Vagina (tissue), 2 donors: Measurements from ENCODE around the gene PDE3B. TPM values are rescaled to one million over a fixed set of nuclear protein-coding genes. Genes with fewer than 3 reads are reported as not detected.

Experiments
- DNase-seq, 2 donors: peaks; one replicate each; pipeline ENCODE4 v3.0.0-alpha.2; 2017; ENCODE audit errors: extremely low spot score in 2 of 2
- H3K27ac ChIP-seq: fragments of 200-600 bp; sonication (generic); one replicate; pipeline ENCODE4 v1.5.1; 2019
- H3K27me3 ChIP-seq: fragments of 200-600 bp; sonication (generic); one replicate; pipeline ENCODE4 v1.5.1; 2019
- H3K36me3 ChIP-seq, 2 donors: fragments of 200-600 bp; sonication (generic); one replicate each; pipeline ENCODE4 v1.5.1; 2017 to 2019
- H3K4me1 ChIP-seq: fragments of 200-600 bp; sonication (generic); one replicate; pipeline ENCODE4 v1.5.1; 2019
- H3K4me3 ChIP-seq, 2 donors: fragments of 200-600 bp; sonication (generic); 1 replicate in 1 of 2; 2 replicates in 1 of 2; pipeline ENCODE4 v1.5.1; 2016 to 2019
- H3K9me3 ChIP-seq: fragments of 200-600 bp; sonication (generic); one replicate; pipeline ENCODE4 v1.5.1; 2019
- CTCF ChIP-seq, 3 experiments: fragments of 450-650 bp in 2 of 3; fragments of 200-600 bp in 1 of 3; sonication (generic) in 1 of 3; IDR thresholded peaks; one replicate each; pipeline ENCODE4 v1.5.1; 2017 to 2019; ENCODE audit warnings: antibody characterized with exemption in 3 of 3, mild to moderate bottlenecking in 2 of 3, moderate library complexity in 2 of 3
- POLR2A ChIP-seq, 2 donors: fragments of 450-650 bp; IDR thresholded peaks; one replicate each; pipeline ENCODE4 v1.6.1; 2017; ENCODE audit warnings: antibody characterized with exemption in 2 of 2, mild to moderate bottlenecking in 2 of 2, moderate library complexity in 2 of 2
- POLR2AphosphoS5 ChIP-seq, 2 donors: sonication (generic); formaldehyde crosslinking; IDR thresholded peaks; one replicate each; pipeline ENCODE4 v1.9.0; 2017; ENCODE audit warnings: antibody characterized with exemption in 2 of 2, mild to moderate bottlenecking in 2 of 2, low read depth in 1 of 2; ENCODE audit not compliant: insufficient read depth in 1 of 2
- intact Hi-C: fragments of 100-400 bp; cut with DNase I; formaldehyde crosslinking; loops from one replicate; pipeline ENCODE4 v1.15.1; 2023
- total RNA-seq: library from RNA; depleted of rRNA; stranded (reverse); fragments of >200 nt; gene quantifications from one replicate; pipeline ENCODE4 v1.2.3, GENCODE V29; 2016

PDE3B gene
- total RNA-seq, 1 donor from 2014 or later = 10.1 TPM

DNA sequence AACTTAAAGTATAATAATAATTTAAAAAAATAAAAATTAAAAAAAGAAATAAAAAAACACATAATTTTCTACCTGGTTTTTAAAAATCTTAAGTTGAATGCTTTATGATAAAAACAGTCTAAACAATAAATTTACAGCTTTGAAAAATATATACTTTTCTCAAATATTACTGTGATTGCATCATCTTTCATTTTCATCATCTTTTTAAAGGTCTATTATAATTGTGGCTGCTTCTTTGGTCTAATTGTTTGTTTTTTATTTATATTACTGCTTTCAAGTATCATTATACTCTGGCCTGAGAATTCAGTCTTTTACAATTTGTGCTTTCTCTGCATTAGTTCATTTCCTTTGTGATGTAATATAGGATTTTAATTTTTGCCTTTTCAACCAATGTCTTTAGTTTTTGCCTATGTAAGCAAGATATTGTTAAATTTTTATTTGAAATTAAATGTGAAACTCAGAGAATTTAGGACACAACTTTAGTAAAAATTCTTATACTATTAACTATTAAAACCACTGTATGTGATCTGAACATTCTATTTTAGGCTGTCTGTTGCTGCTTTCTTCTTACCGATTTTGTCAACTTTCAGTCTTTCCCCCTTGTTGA is 241.2 kb downstream of the PDE3B start:
- H3K27ac ChIP-seq = no peak overlapping the region
- intact Hi-C loops = no loop called here

GRCh38 chr11:14886513-14886912 is 242.9 kb downstream of the PDE3B start:
- Histone ChIP-seq H3K4me3 (no peak overlapping the region), H3K9me3 (no peaks in the 10 kb centered on the region), H3K36me3 (no peaks in the 10 kb centered on the region), H3K4me1 (peaks cover 22% of the 10 kb centered on the region), H3K27me3 (no peaks in the 10 kb centered on the region), H3K27ac (no peak overlapping the region)
- TF ChIP-seq POLR2A (IDR thresholded peaks at IDR 0.05) = no peak
- no peak for TF ChIP-seq CTCF (IDR thresholded peaks at IDR 0.05)
- no peak for TF ChIP-seq POLR2AphosphoS5 (IDR thresholded peaks at IDR 0.05; ENCODE audit: insufficient read depth in 1 of 2, low read depth in 1 of 2)
- intact Hi-C loops = no loop called here
- no peak for DNase-seq

More for the DNA sequence above, 241.2 kb downstream of the PDE3B start:
- H3K27me3 ChIP-seq = no peaks in the 10 kb centered on the region
- H3K9me3 ChIP-seq = no peaks in the 10 kb centered on the region
- H3K36me3 ChIP-seq = no peaks in the 10 kb centered on the region
- no peak for DNase-seq
- no peak overlapping the region for H3K4me3 ChIP-seq
- H3K4me1 ChIP-seq = peaks cover 8% of the 10 kb centered on the region
- TF ChIP-seq CTCF (IDR thresholded peaks at IDR 0.05) = no peak

GRCh38 chr11:14891143-14892035 is 247.8 kb downstream of the PDE3B start:
- H3K27ac ChIP-seq = peak overlapping the region; percentile 93
- intact Hi-C loops = loop anchor here (10.0 kb wide), 1 partner anchor 367 kb away; the partner anchor contains the start of gene PSMA1
- H3K36me3 ChIP-seq = no peaks in the 10 kb centered on the region
- H3K4me1 ChIP-seq = peaks cover 26% of the 10 kb centered on the region
- H3K27me3 ChIP-seq = no peaks in the 10 kb centered on the region
- no peak for DNase-seq
- H3K4me3 ChIP-seq = peak overlapping the region; percentile 76 to 80
- no peaks in the 10 kb centered on the region for H3K9me3 ChIP-seq
- TF ChIP-seq CTCF (IDR thresholded peaks at IDR 0.05) (peak in 1 of 3 experiments; percentile 16), POLR2A (IDR thresholded peaks at IDR 0.05) (peak in 1 of 2 donors; percentile 59), POLR2AphosphoS5 (IDR thresholded peaks at IDR 0.05; ENCODE audit: insufficient read depth in 1 of 2, low read depth in 1 of 2) (peak; percentile 69 to 94)

GRCh38 chr11:14892036-14892556 is 248.5 kb downstream of the PDE3B start, which contains the start of gene CYP2R1:
Gene CYP2R1, minus strand, starts transcription at chr11:14892231. Its CDS starts 26 bp downstream, at chr11:14892205.
- H3K4me3 ChIP-seq = peak within 1 kb of the TSS; percentile 76 to 80
- H3K27me3 ChIP-seq = no peaks in the 10 kb centered on the region
- no peaks in the 10 kb centered on the region for H3K9me3 ChIP-seq
- no peaks in the 10 kb centered on the region for H3K36me3 ChIP-seq
- peak in 1 of 2 donors; percentile 9 for TF ChIP-seq POLR2A (IDR thresholded peaks at IDR 0.05)
- peak in 1 of 2 donors; percentile 66 for TF ChIP-seq POLR2AphosphoS5 (IDR thresholded peaks at IDR 0.05; ENCODE audit: insufficient read depth in 1 of 2, low read depth in 1 of 2)
- TF ChIP-seq CTCF (IDR thresholded peaks at IDR 0.05) = no peak
- peaks cover 26% of the 10 kb centered on the region for H3K4me1 ChIP-seq
- DNase-seq = peak; percentile 96 to 97
- intact Hi-C loops = loop anchor here (10.0 kb wide), 1 partner anchor 367 kb away; the partner anchor contains the start of gene PSMA1
- peak within 1 kb of the TSS; percentile 93 for H3K27ac ChIP-seq
